ENCODE measurements around the gene KCNN3. TPM values are rescaled to one million over a fixed set of nuclear protein-coding genes. Genes with fewer than 3 reads are reported as not detected.

Gene KCNN3
- total and polyA plus RNA-seq, 8 donors: 1.9 to 3.1 (median 2.3) TPM

GRCh38 chr1:154768456-154769125 lies 101.5 kb downstream of the KCNN3 start:
- Histone ChIP-seq H3K27ac (no peak overlapping the region), H3K4me3 (no peak overlapping the region), H3K9me3 (no peaks in the 10 kb centered on the region), H3K36me3 (no peaks in the 10 kb centered on the region), H3K4me1 (no peaks in the 10 kb centered on the region), H3K27me3 (peaks cover 0 to 22% of the 10 kb centered on the region in 2 donors)
- ATAC-seq (no peak), DNase-seq (peak in 1 of 4 donors; percentile 53)
- TF ChIP-seq CTCF (IDR thresholded peaks at IDR 0.05): no peak
- intact Hi-C loops (cut with DNase I): no loop called here

GRCh38 chr1:154767315-154768240 lies 102.5 kb downstream of the KCNN3 start:
- Histone ChIP-seq H3K27ac (no peak overlapping the region), H3K4me3 (no peak overlapping the region), H3K9me3 (no peaks in the 10 kb centered on the region), H3K36me3 (no peaks in the 10 kb centered on the region), H3K4me1 (no peaks in the 10 kb centered on the region), H3K27me3 (peaks cover 3 to 32% of the 10 kb centered on the region in 2 donors)
- ATAC-seq (peak; percentile 75), DNase-seq (no peak)
- no peak for TF ChIP-seq CTCF (IDR thresholded peaks at IDR 0.05)
- intact Hi-C loops (cut with DNase I): no loop called here

- no peak for TF ChIP-seq CTCF (IDR thresholded peaks at IDR 0.05)
- ATAC-seq (peak; percentile 56), DNase-seq (no peak)
- intact Hi-C loops (cut with DNase I): no loop called here
- Histone ChIP-seq H3K36me3 (no peaks in the 10 kb centered on the region), H3K9me3 (no peaks in the 10 kb centered on the region), H3K27ac (no peak overlapping the region), H3K27me3 (peaks cover 6 to 43% of the 10 kb centered on the region in 2 donors), H3K4me3 (no peak overlapping the region), H3K4me1 (no peaks in the 10 kb centered on the region)
Measured at GRCh38 chr1:154765970-154766369, 104.1 kb downstream of the KCNN3 start.

DNA sequence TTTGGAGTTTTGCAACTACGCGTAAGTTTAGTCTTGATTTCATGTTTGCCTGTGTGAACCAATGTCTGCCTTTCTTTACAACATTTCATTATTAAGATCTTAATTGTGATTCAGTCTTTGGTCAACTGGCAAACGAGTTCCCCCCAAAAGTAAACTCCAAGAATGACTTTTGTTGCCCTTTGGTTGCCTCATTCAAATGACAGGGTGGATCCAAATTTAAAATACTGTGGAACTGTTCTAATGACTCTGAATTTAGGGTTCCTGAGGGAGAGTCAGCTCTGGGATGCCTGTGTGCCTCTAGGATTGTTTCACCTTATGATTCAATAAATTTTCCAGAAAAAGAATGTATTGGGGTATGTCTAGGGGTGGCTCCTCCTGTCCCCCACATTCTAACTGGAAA lies 105.3 kb downstream of the KCNN3 start:
- DNase-seq (no peak), ATAC-seq (no peak)
- TF ChIP-seq CTCF (IDR thresholded peaks at IDR 0.05): no peak
- no peak overlapping the region for H3K4me3 ChIP-seq
- H3K36me3 ChIP-seq: no peaks in the 10 kb centered on the region
- H3K4me1 ChIP-seq: peaks cover 2 to 10% of the 10 kb centered on the region in 2 donors
- no peaks in the 10 kb centered on the region for H3K9me3 ChIP-seq
- peaks cover 6 to 55% of the 10 kb centered on the region in 2 donors for H3K27me3 ChIP-seq
- H3K27ac ChIP-seq: no peak overlapping the region
- intact Hi-C loops (cut with DNase I): no loop called here

DNA sequence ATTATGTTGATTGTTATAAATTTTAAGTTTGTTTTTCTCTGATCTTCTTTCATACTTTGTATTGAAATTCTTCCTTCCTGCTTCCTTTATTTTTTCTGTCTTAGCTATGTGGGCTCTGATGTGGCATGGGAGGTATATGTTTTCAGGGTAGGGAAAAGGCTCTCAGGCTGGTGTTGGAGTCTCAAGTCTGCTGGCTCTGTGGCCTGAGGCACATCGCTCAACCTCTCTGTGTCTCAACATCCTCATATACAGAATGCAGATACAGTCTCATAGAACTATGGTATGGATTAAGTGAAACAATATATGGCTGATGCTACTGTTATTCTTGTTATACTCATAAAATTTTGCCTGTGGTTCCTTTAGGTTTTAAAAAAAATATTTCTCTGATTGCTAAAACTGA lies 105.9 kb downstream of the KCNN3 start:
- Histone ChIP-seq H3K27me3 (peaks cover 6 to 61% of the 10 kb centered on the region in 2 donors), H3K9me3 (no peaks in the 10 kb centered on the region), H3K27ac (no peak overlapping the region), H3K4me1 (peaks cover 2 to 15% of the 10 kb centered on the region in 2 donors), H3K36me3 (no peaks in the 10 kb centered on the region), H3K4me3 (no peak overlapping the region)
- intact Hi-C loops (cut with DNase I): no loop called here
- ATAC-seq: no peak
- DNase-seq: no peak
- TF ChIP-seq CTCF (IDR thresholded peaks at IDR 0.05): no peak

All from left lung (tissue), 10 donors.